PC-9 (cell line): ENCODE data around the gene ZNF652. TPM values are rescaled to one million over a fixed set of nuclear protein-coding genes. Genes with fewer than 3 reads are reported as not detected.

Experiments used
- BruUV-seq: library from RNA; stranded (reverse); fragments of 400-500 nt; replicated peaks from 2 replicates; lab custom pipeline; 2021; lab: Mats Ljungman, UMichigan
- CTCF ChIA-PET: fragments of 300-600 bp; sonication (Branson Sonifier 250); formaldehyde crosslinking; loops from one replicate; lab custom pipeline; 2022; ENCODE audit warnings: antibody characterized with exemption; lab: Charles Lee
- POLR2A ChIA-PET: fragments of 300-600 bp; sonication (Branson Sonifier 250); formaldehyde crosslinking; loops from one replicate; lab custom pipeline; 2022; ENCODE audit warnings: antibody characterized with exemption; ENCODE audit not compliant: unreplicated experiment; lab: Charles Lee
- DNase-seq, 2 experiments: peaks; one replicate each; pipeline versions ENCODE4 v3.0.0 to v3.0.0-alpha.2; 2015 to 2022; ENCODE audit warnings: mixed read lengths in 1 of 2
- H2AFZ ChIP-seq: fragments of 200-600 bp; sonication (generic); 2 replicates; pipeline ENCODE4 v1.8.1; 2017; ENCODE audit warnings: antibody characterized with exemption
- H3F3A ChIP-seq: fragments of 200-600 bp; sonication (generic); 2 replicates; pipeline ENCODE4 v1.8.1; 2017; ENCODE audit warnings: antibody characterized with exemption, mild to moderate bottlenecking, low read depth; ENCODE audit not compliant: insufficient read depth
- H3K27ac ChIP-seq: fragments of 200-600 bp; sonication (generic); 2 replicates; pipeline ENCODE4 v1.6.1; 2016; ENCODE audit warnings: mixed run types
- H3K27me3 ChIP-seq: fragments of 200-600 bp; sonication (generic); 2 replicates; pipeline ENCODE4 v1.6.1; 2016; ENCODE audit warnings: low read depth, mixed run types; ENCODE audit not compliant: insufficient read depth
- H3K36me3 ChIP-seq: fragments of 200-600 bp; sonication (generic); 2 replicates; pipeline ENCODE4 v1.6.1; 2016; ENCODE audit warnings: low read depth, mixed run types
- H3K4me1 ChIP-seq: fragments of 200-600 bp; sonication (generic); replicated peaks from 2 replicates; pipeline ENCODE4 v1.6.1; 2016; ENCODE audit warnings: mixed run types; ENCODE audit not compliant: insufficient read depth
- H3K4me2 ChIP-seq: fragments of 200-600 bp; sonication (generic); 2 replicates; pipeline ENCODE4 v1.6.1; 2017; ENCODE audit warnings: mixed run types
- H3K4me3 ChIP-seq: fragments of 200-600 bp; sonication (generic); 2 replicates; pipeline ENCODE4 v1.6.1; 2016; ENCODE audit warnings: mixed run types
- H3K79me2 ChIP-seq: fragments of 200-600 bp; sonication (generic); 2 replicates; pipeline ENCODE4 v1.6.1; 2017; ENCODE audit warnings: low read depth, mixed run types
- H3K9me2 ChIP-seq: fragments of 200-600 bp; sonication (generic); 2 replicates; pipeline ENCODE4 v1.8.1; 2017; ENCODE audit warnings: mild to moderate bottlenecking; ENCODE audit not compliant: insufficient read depth
- H3K9me3 ChIP-seq: fragments of 200-600 bp; sonication (generic); 2 replicates; pipeline ENCODE4 v1.8.1; 2016; ENCODE audit warnings: low read depth; ENCODE audit not compliant: insufficient read depth
- H4K20me1 ChIP-seq: fragments of 200-600 bp; sonication (generic); 2 replicates; pipeline ENCODE4 v1.8.1; 2017; ENCODE audit not compliant: insufficient read depth
- EZH2 ChIP-seq: fragments of 200-600 bp; sonication (generic); IDR thresholded peaks from 2 replicates; pipeline ENCODE4 v1.8.0; 2017; ENCODE audit warnings: antibody characterized with exemption, low read depth
- intact Hi-C: fragments of 100-400 bp; cut with micrococcal nuclease; formaldehyde crosslinking; loops from one replicate; pipeline ENCODE4 v1.10.0; 2022; ENCODE audit not compliant: unreplicated experiment
- total RNA-seq: library from RNA; stranded (reverse); gene quantifications from 2 replicates; pipeline ENCODE4 v1.2.3, GENCODE V29; 2021
- TF ChIP-seq, protein P1 (sequence below): fragments of 200-600 bp; sonication (generic); conservative IDR thresholded peaks from 2 replicates; pipeline ENCODE4 v1.6.1; 2017; ENCODE audit warnings: mixed run types, antibody characterized with exemption, mild to moderate bottlenecking, moderate library complexity

Gene ZNF652
- total RNA-seq, 1 experiment from 2014 or later: 49.8 TPM

DNA sequence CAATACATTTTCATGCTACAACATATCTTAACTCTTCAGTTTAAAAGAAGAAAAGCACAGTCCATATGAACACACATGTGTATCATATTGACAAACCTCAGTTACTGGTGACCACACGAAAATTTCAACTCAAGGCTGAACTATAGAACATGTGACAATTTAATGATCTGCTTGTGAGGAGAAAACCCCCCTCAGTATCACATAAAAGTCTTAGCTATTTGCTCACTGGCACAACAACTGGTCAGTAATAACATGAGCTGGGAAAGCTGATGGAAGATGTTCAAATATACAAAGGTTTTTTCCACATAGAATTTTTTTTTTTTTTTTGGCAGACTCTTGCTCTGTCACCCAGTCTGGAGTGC, 19.5 kb downstream of the ZNF652 start:
- no TSS peak for BruUV-seq
- no peak overlapping the region for H3K4me3 ChIP-seq
- CTCF ChIA-PET: interaction anchor here (0.7 kb wide), 1 partner anchor 46 kb away, joined by 5 read pairs; no protein-coding TSS in a partner anchor

DNA sequence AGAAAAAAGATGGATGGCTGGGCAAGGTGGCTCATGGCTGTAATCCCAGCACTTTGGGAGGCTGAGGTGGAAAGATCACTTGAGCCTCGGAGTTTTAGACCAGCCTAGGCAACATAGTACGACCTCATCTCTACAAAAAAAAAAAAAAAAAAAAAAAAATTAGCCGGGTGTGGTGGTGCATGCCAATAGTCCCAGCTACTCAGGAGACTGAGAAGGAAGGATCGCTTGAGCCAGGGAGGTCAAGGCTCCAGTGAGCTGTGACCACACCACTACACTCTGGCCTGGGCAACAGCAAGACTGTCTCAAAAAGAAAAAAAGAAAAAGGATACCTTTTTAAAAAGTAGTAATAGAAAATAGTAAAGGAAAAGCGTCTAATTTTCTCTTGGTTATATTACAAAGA, 20.7 kb downstream of the ZNF652 start:
- H3K4me1 ChIP-seq: no peaks in the 10 kb centered on the region
- H3K9me3 ChIP-seq: no peaks in the 10 kb centered on the region
- no TSS peak for BruUV-seq
- no peaks in the 10 kb centered on the region for H3K27me3 ChIP-seq
- ChIA-PET CTCF (interaction anchor here (0.6 kb wide), 2 partner anchors 18 to 789 kb away, joined by 3 to 7 read pairs; no protein-coding TSS in a partner anchor), POLR2A (no interaction called here)
- peaks cover 76% of the 10 kb centered on the region for H3K79me2 ChIP-seq
- peaks cover 10% of the 10 kb centered on the region for H4K20me1 ChIP-seq
- no peak for DNase-seq
- intact Hi-C loops: no loop called here
- no peaks in the 10 kb centered on the region for H3F3A ChIP-seq
- TF ChIP-seq, protein P1, sequence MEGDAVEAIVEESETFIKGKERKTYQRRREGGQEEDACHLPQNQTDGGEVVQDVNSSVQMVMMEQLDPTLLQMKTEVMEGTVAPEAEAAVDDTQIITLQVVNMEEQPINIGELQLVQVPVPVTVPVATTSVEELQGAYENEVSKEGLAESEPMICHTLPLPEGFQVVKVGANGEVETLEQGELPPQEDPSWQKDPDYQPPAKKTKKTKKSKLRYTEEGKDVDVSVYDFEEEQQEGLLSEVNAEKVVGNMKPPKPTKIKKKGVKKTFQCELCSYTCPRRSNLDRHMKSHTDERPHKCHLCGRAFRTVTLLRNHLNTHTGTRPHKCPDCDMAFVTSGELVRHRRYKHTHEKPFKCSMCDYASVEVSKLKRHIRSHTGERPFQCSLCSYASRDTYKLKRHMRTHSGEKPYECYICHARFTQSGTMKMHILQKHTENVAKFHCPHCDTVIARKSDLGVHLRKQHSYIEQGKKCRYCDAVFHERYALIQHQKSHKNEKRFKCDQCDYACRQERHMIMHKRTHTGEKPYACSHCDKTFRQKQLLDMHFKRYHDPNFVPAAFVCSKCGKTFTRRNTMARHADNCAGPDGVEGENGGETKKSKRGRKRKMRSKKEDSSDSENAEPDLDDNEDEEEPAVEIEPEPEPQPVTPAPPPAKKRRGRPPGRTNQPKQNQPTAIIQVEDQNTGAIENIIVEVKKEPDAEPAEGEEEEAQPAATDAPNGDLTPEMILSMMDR: no peak
- TF ChIP-seq EZH2: no peak
- no peak overlapping the region for H3K4me2 ChIP-seq
- H3K9me2 ChIP-seq: no peaks in the 10 kb centered on the region
- H3K4me3 ChIP-seq: no peak overlapping the region
- no peak overlapping the region for H3K27ac ChIP-seq
- H3K36me3 ChIP-seq: peaks cover 3% of the 10 kb centered on the region; the same call in 1 of the 2 replicates
- no peak overlapping the region for H2AFZ ChIP-seq

More for the DNA sequence above, 19.5 kb downstream of the ZNF652 start:
- Histone ChIP-seq H3K27me3 (no peaks in the 10 kb centered on the region), H3K9me3 (no peaks in the 10 kb centered on the region), H3F3A (no peaks in the 10 kb centered on the region), H4K20me1 (peaks cover 9% of the 10 kb centered on the region), H3K4me1 (no peaks in the 10 kb centered on the region), H3K9me2 (no peaks in the 10 kb centered on the region), H3K79me2 (peaks cover 78% of the 10 kb centered on the region), H3K4me2 (no peak overlapping the region), H3K36me3 (peaks cover 3% of the 10 kb centered on the region; the same call in 1 of the 2 replicates), H3K27ac (no peak overlapping the region), H2AFZ (no peak overlapping the region)
- POLR2A ChIA-PET: interaction anchor here (0.6 kb wide), 1 partner anchor 215 kb away, joined by 4 read pairs; no protein-coding TSS in a partner anchor
- TF ChIP-seq, protein P1: no peak
- no peak for TF ChIP-seq EZH2
- no peak for DNase-seq
- intact Hi-C loops: no loop called here

GRCh38 chr17:49339354-49339753, 22.7 kb downstream of the ZNF652 start:
- intact Hi-C loops: no loop called here
- POLR2A ChIA-PET: no interaction called here
- Histone ChIP-seq H3K9me3 (no peaks in the 10 kb centered on the region), H3K27me3 (no peaks in the 10 kb centered on the region), H4K20me1 (peaks cover 11% of the 10 kb centered on the region), H3K9me2 (no peaks in the 10 kb centered on the region), H3K79me2 (peaks cover 74% of the 10 kb centered on the region), H3K36me3 (peaks cover 3% of the 10 kb centered on the region; the same call in 1 of the 2 replicates), H3K4me1 (no peaks in the 10 kb centered on the region), H3K4me3 (no peak overlapping the region), H3K27ac (no peak overlapping the region), H3F3A (no peaks in the 10 kb centered on the region; the same call in 1 of the 2 replicates), H2AFZ (no peak overlapping the region), H3K4me2 (no peak overlapping the region)
- CTCF ChIA-PET: interaction anchor here (0.7 kb wide), 1 partner anchor 91 kb away, joined by 3 read pairs; no protein-coding TSS in a partner anchor
- TF ChIP-seq EZH2: no peak
- TF ChIP-seq, protein P1: no peak
- no TSS peak for BruUV-seq
- DNase-seq: no peak
